Measurements from ENCODE around the gene OSBPL1A.

GRCh38 chr18:24403076-24403475 is 5.5 kb upstream of the OSBPL1A start:
- no peak for TF ChIP-seq HDAC2 (IDR thresholded peaks at IDR 0.05)
- TF ChIP-seq, protein P1, sequence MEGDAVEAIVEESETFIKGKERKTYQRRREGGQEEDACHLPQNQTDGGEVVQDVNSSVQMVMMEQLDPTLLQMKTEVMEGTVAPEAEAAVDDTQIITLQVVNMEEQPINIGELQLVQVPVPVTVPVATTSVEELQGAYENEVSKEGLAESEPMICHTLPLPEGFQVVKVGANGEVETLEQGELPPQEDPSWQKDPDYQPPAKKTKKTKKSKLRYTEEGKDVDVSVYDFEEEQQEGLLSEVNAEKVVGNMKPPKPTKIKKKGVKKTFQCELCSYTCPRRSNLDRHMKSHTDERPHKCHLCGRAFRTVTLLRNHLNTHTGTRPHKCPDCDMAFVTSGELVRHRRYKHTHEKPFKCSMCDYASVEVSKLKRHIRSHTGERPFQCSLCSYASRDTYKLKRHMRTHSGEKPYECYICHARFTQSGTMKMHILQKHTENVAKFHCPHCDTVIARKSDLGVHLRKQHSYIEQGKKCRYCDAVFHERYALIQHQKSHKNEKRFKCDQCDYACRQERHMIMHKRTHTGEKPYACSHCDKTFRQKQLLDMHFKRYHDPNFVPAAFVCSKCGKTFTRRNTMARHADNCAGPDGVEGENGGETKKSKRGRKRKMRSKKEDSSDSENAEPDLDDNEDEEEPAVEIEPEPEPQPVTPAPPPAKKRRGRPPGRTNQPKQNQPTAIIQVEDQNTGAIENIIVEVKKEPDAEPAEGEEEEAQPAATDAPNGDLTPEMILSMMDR (IDR thresholded peaks at IDR 0.05) = no peak
- no peak for TF ChIP-seq CEBPB (IDR thresholded peaks at IDR 0.05)
- TF ChIP-seq POLR2A (IDR thresholded peaks at IDR 0.05; ENCODE audit: low read length) = no peak
- TF ChIP-seq, protein P2, sequence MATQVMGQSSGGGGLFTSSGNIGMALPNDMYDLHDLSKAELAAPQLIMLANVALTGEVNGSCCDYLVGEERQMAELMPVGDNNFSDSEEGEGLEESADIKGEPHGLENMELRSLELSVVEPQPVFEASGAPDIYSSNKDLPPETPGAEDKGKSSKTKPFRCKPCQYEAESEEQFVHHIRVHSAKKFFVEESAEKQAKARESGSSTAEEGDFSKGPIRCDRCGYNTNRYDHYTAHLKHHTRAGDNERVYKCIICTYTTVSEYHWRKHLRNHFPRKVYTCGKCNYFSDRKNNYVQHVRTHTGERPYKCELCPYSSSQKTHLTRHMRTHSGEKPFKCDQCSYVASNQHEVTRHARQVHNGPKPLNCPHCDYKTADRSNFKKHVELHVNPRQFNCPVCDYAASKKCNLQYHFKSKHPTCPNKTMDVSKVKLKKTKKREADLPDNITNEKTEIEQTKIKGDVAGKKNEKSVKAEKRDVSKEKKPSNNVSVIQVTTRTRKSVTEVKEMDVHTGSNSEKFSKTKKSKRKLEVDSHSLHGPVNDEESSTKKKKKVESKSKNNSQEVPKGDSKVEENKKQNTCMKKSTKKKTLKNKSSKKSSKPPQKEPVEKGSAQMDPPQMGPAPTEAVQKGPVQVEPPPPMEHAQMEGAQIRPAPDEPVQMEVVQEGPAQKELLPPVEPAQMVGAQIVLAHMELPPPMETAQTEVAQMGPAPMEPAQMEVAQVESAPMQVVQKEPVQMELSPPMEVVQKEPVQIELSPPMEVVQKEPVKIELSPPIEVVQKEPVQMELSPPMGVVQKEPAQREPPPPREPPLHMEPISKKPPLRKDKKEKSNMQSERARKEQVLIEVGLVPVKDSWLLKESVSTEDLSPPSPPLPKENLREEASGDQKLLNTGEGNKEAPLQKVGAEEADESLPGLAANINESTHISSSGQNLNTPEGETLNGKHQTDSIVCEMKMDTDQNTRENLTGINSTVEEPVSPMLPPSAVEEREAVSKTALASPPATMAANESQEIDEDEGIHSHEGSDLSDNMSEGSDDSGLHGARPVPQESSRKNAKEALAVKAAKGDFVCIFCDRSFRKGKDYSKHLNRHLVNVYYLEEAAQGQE (IDR thresholded peaks at IDR 0.05) = no peak
- TF ChIP-seq RCOR1 (IDR thresholded peaks at IDR 0.05; ENCODE audit: low read depth, low read length) = no peak
- no peak for TF ChIP-seq EHMT2 (IDR thresholded peaks at IDR 0.05; ENCODE audit: low read depth)
